Measurements from ENCODE around the gene NPRL2. TPM values are rescaled to one million over a fixed set of nuclear protein-coding genes. Genes with fewer than 3 reads are reported as not detected.

The NPRL2 gene
- total and polyA plus RNA-seq, 2 of the 13 experiments (the other 11 are each of a cell fraction or from before 2014, with no cell fraction given): 30.6 to 51.4 TPM

DNA sequence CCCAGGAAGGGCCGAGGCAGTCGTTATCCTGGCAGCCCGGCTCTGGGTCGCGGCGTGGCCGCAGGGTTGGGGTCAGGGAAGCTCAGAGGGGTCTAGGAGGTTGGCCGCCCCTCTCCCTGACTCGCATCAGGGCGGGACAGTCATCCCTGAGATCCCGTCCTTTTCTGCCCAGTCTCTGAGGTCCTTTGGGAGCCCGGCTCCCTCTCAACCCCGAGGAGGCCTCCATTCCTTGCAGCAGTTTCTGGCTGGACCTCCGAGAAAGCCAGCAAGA lies 28.5 kb downstream of the NPRL2 start (continued):
- TF ChIP-seq PRPF4 (IDR thresholded peaks at IDR 0.05; ENCODE audit: low read depth, low read length, poor library complexity, severe bottlenecking) (no peak), ZNF878 (CRISPR knock-in tag; IDR thresholded peaks at IDR 0.05) (no peak), CREM (IDR thresholded peaks at IDR 0.05) (no peak), CREM (CRISPR knock-in tag; IDR thresholded peaks at IDR 0.05) (no peak), ZBTB7A (CRISPR knock-in tag; IDR thresholded peaks at IDR 0.05) (no peak), MAZ (IDR thresholded peaks at IDR 0.05; ENCODE audit: borderline replicate concordance, low read depth, low read length) (no peak), MAZ (CRISPR knock-in tag; IDR thresholded peaks at IDR 0.05; ENCODE audit: low read depth) (peak; percentile 48), KDM6A (CRISPR knock-in tag; IDR thresholded peaks at IDR 0.05; ENCODE audit: low read depth) (no peak), THAP9 (CRISPR knock-in tag; IDR thresholded peaks at IDR 0.05; ENCODE audit: borderline replicate concordance) (no peak), ZNF557 (CRISPR knock-in tag; IDR thresholded peaks at IDR 0.05) (no peak), PHF5A (CRISPR knock-in tag; IDR thresholded peaks at IDR 0.05; ENCODE audit: low read depth, unreplicated experiment) (no peak), ZNF879 (CRISPR knock-in tag; IDR thresholded peaks at IDR 0.05) (no peak), ARNT2 (CRISPR knock-in tag; IDR thresholded peaks at IDR 0.05; ENCODE audit: low read depth) (no peak), HINFP (CRISPR knock-in tag; IDR thresholded peaks at IDR 0.05; ENCODE audit: low read depth) (no peak), ZNF274 (CRISPR knock-in tag; IDR thresholded peaks at IDR 0.05) (no peak; the same call in 1 of the 2 replicates), ZBTB42 (CRISPR knock-in tag; IDR thresholded peaks at IDR 0.05) (peak; percentile 14; the same call in 1 of the 2 replicates), RBAK (CRISPR knock-in tag; IDR thresholded peaks at IDR 0.05) (no peak), ZSCAN12 (CRISPR knock-in tag; IDR thresholded peaks at IDR 0.05) (no peak), ZNF296 (CRISPR knock-in tag; conservative IDR thresholded peaks at IDR 0.05) (no peak), ZNF30 (CRISPR knock-in tag; IDR thresholded peaks at IDR 0.05) (no peak)
- TF ChIP-seq, protein P1, sequence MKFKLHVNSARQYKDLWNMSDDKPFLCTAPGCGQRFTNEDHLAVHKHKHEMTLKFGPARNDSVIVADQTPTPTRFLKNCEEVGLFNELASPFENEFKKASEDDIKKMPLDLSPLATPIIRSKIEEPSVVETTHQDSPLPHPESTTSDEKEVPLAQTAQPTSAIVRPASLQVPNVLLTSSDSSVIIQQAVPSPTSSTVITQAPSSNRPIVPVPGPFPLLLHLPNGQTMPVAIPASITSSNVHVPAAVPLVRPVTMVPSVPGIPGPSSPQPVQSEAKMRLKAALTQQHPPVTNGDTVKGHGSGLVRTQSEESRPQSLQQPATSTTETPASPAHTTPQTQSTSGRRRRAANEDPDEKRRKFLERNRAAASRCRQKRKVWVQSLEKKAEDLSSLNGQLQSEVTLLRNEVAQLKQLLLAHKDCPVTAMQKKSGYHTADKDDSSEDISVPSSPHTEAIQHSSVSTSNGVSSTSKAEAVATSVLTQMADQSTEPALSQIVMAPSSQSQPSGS (CRISPR knock-in tag; IDR thresholded peaks at IDR 0.05): no peak; the same call in 1 of the 2 replicates
- TF ChIP-seq, protein P2, sequence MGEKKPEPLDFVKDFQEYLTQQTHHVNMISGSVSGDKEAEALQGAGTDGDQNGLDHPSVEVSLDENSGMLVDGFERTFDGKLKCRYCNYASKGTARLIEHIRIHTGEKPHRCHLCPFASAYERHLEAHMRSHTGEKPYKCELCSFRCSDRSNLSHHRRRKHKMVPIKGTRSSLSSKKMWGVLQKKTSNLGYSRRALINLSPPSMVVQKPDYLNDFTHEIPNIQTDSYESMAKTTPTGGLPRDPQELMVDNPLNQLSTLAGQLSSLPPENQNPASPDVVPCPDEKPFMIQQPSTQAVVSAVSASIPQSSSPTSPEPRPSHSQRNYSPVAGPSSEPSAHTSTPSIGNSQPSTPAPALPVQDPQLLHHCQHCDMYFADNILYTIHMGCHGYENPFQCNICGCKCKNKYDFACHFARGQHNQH (CRISPR knock-in tag; IDR thresholded peaks at IDR 0.05): no peak
- TF ChIP-seq, protein P3, sequence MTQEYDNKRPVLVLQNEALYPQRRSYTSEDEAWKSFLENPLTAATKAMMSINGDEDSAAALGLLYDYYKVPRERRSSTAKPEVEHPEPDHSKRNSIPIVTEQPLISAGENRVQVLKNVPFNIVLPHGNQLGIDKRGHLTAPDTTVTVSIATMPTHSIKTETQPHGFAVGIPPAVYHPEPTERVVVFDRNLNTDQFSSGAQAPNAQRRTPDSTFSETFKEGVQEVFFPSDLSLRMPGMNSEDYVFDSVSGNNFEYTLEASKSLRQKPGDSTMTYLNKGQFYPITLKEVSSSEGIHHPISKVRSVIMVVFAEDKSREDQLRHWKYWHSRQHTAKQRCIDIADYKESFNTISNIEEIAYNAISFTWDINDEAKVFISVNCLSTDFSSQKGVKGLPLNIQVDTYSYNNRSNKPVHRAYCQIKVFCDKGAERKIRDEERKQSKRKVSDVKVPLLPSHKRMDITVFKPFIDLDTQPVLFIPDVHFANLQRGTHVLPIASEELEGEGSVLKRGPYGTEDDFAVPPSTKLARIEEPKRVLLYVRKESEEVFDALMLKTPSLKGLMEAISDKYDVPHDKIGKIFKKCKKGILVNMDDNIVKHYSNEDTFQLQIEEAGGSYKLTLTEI (CRISPR knock-in tag; conservative IDR thresholded peaks at IDR 0.05): no peak
- TF ChIP-seq, protein P4, sequence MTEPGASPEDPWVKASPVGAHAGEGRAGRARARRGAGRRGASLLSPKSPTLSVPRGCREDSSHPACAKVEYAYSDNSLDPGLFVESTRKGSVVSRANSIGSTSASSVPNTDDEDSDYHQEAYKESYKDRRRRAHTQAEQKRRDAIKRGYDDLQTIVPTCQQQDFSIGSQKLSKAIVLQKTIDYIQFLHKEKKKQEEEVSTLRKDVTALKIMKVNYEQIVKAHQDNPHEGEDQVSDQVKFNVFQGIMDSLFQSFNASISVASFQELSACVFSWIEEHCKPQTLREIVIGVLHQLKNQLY (CRISPR knock-in tag; IDR thresholded peaks at IDR 0.05): no peak

Data from HepG2 (cell line).